ENCODE data around the gene KRTAP5-5. TPM values are rescaled to one million over a fixed set of nuclear protein-coding genes. Genes with fewer than 3 reads are reported as not detected.

The KRTAP5-5 gene
- total and polyA plus RNA-seq, 2 donors (not counting 3 experiments of a cell fraction or from before 2014, with no cell fraction given) = not detected

GRCh38 chr11:1676229-1676740 is 46.7 kb downstream of the KRTAP5-5 start:
- POLR2A ChIA-PET = no interaction called here
- no peaks in the 10 kb centered on the region for H3K4me1 ChIP-seq (ENCODE audit: control insufficient read depth, extremely low read depth, insufficient read depth, low read length)
- FAIRE-seq (no peak), DNase-seq (ENCODE audit: low read depth, low spot score) (no peak)
- dilution Hi-C loops (cut with MboI; ENCODE audit: extremely low pct_ligation_motif_present, low sequenced_read_pairs) = no loop called here
- no peaks in the 10 kb centered on the region for H3K9me1 ChIP-seq (replicated peaks; ENCODE audit: control insufficient read depth, extremely low read depth, insufficient read depth, low read length)
- BruUV-seq (replicated peaks) = no TSS peak
- H3K4me2 ChIP-seq (ENCODE audit: insufficient read depth, low read length) = no peak overlapping the region
- H3K36me3 ChIP-seq (ENCODE audit: control insufficient read depth in 2 of 2, extremely low read depth in 1 of 2, insufficient read depth in 2 of 2, low read length in 2 of 2) = no peaks in the 10 kb centered on the region
- H2AFZ ChIP-seq (ENCODE audit: low read depth, low read length) = no peak overlapping the region
- H3K27ac ChIP-seq (ENCODE audit: insufficient read depth, low read depth, low read length) = no peak overlapping the region
- no peaks in the 10 kb centered on the region for H3K79me2 ChIP-seq (ENCODE audit: control insufficient read depth, insufficient read depth, low read length)
- no peaks in the 10 kb centered on the region for H4K20me1 ChIP-seq (replicated peaks; ENCODE audit: control insufficient read depth, extremely low read depth, insufficient read depth, low read length)
- no peak for TF ChIP-seq MAX (IDR thresholded peaks at IDR 0.05; ENCODE audit: insufficient read depth, insufficient read length)
- peaks cover 19 to 20% of the 10 kb centered on the region in 2 experiments for H3K27me3 ChIP-seq (ENCODE audit: control insufficient read depth in 2 of 2, insufficient read depth in 2 of 2, low read length in 2 of 2)
- intact Hi-C loops (cut with micrococcal nuclease) = no loop called here
- CTCF ChIA-PET = interaction anchor here (0.7 to 1.7 kb wide), 5 partner anchors 18 to 325 kb away, joined by 3 to 8 read pairs (median 4); no protein-coding TSS in a partner anchor
- no peak overlapping the region for H3K9ac ChIP-seq (replicated peaks; ENCODE audit: extremely low read depth, insufficient read depth, low read length)
- no peak overlapping the region for H3K4me3 ChIP-seq (replicated peaks in 1 of 3; ENCODE audit: insufficient read depth in 1 of 3, low read depth in 1 of 3, low read length in 3 of 3)
- no peaks in the 10 kb centered on the region for H3K9me3 ChIP-seq (replicated peaks; ENCODE audit: control insufficient read depth, insufficient read depth, low read length)

GRCh38 chr11:1679881-1680280 is 50.3 kb downstream of the KRTAP5-5 start:
- intact Hi-C loops (cut with micrococcal nuclease) (no loop called here), dilution Hi-C loops (cut with MboI; ENCODE audit: extremely low pct_ligation_motif_present, low sequenced_read_pairs) (no loop called here)
- ChIA-PET CTCF (interaction anchor here (0.9 to 2.4 kb wide), 4 partner anchors 14 to 49 kb away, joined by 3 to 21 read pairs (median 5); no protein-coding TSS in a partner anchor), POLR2A (no interaction called here)
- TF ChIP-seq GATA2 (IDR thresholded peaks at IDR 0.05; ENCODE audit: insufficient read depth, insufficient read length, low read depth, low read length) = no peak
- TF ChIP-seq CTCF (IDR thresholded peaks at IDR 0.05; ENCODE audit: extremely low read depth in 1 of 2, insufficient read depth in 1 of 2, low read depth in 1 of 2, low read length in 2 of 2) = no peak
- no peak for TF ChIP-seq POLR2A (IDR thresholded peaks at IDR 0.05; ENCODE audit: low read depth, low read length)
- no peak for TF ChIP-seq MAX (IDR thresholded peaks at IDR 0.05; ENCODE audit: insufficient read depth, insufficient read length)
- no peak for TF ChIP-seq MYC (IDR thresholded peaks at IDR 0.05; ENCODE audit: low read depth, low read length)
- no peak for TF ChIP-seq JUN (IDR thresholded peaks at IDR 0.05; ENCODE audit: borderline replicate concordance, insufficient read depth, insufficient read length, low read depth)
- TF ChIP-seq FOS (IDR thresholded peaks at IDR 0.05; ENCODE audit: borderline replicate concordance, insufficient read depth, low read length) = no peak
- TF ChIP-seq POLR2AphosphoS5 (IDR thresholded peaks at IDR 0.05; ENCODE audit: insufficient read depth, low read depth, low read length) = no peak
- no peak for TF ChIP-seq EZH2 (IDR thresholded peaks at IDR 0.05; ENCODE audit: borderline replicate concordance, low read depth, low read length, severe bottlenecking)
- DNase-seq (ENCODE audit: low read depth, low spot score) (no peak), FAIRE-seq (no peak)
- BruUV-seq (replicated peaks) = no TSS peak
- no peak overlapping the region for H2AFZ ChIP-seq (ENCODE audit: low read depth, low read length)
- H3K9ac ChIP-seq (replicated peaks; ENCODE audit: extremely low read depth, insufficient read depth, low read length) = no peak overlapping the region
- H3K27ac ChIP-seq (ENCODE audit: insufficient read depth, low read depth, low read length) = no peak overlapping the region
- no peaks in the 10 kb centered on the region for H3K9me3 ChIP-seq (replicated peaks; ENCODE audit: control insufficient read depth, insufficient read depth, low read length)
- peaks cover 6 to 7% of the 10 kb centered on the region in 2 experiments for H3K27me3 ChIP-seq (ENCODE audit: control insufficient read depth in 2 of 2, insufficient read depth in 2 of 2, low read length in 2 of 2)
- no peaks in the 10 kb centered on the region for H3K79me2 ChIP-seq (ENCODE audit: control insufficient read depth, insufficient read depth, low read length)
- no peaks in the 10 kb centered on the region for H3K4me1 ChIP-seq (ENCODE audit: control insufficient read depth, extremely low read depth, insufficient read depth, low read length)
- no peaks in the 10 kb centered on the region for H3K36me3 ChIP-seq (ENCODE audit: control insufficient read depth in 2 of 2, extremely low read depth in 1 of 2, insufficient read depth in 2 of 2, low read length in 2 of 2)
- no peak overlapping the region for H3K4me2 ChIP-seq (ENCODE audit: insufficient read depth, low read length)
- H4K20me1 ChIP-seq (replicated peaks; ENCODE audit: control insufficient read depth, extremely low read depth, insufficient read depth, low read length) = no peaks in the 10 kb centered on the region
- no peaks in the 10 kb centered on the region for H3K9me1 ChIP-seq (replicated peaks; ENCODE audit: control insufficient read depth, extremely low read depth, insufficient read depth, low read length)
- no peak overlapping the region for H3K4me3 ChIP-seq (replicated peaks in 1 of 3; ENCODE audit: insufficient read depth in 1 of 3, low read depth in 1 of 3, low read length in 3 of 3)
